Measurements from ENCODE around the gene DNAH17.

Gene DNAH17

DNA sequence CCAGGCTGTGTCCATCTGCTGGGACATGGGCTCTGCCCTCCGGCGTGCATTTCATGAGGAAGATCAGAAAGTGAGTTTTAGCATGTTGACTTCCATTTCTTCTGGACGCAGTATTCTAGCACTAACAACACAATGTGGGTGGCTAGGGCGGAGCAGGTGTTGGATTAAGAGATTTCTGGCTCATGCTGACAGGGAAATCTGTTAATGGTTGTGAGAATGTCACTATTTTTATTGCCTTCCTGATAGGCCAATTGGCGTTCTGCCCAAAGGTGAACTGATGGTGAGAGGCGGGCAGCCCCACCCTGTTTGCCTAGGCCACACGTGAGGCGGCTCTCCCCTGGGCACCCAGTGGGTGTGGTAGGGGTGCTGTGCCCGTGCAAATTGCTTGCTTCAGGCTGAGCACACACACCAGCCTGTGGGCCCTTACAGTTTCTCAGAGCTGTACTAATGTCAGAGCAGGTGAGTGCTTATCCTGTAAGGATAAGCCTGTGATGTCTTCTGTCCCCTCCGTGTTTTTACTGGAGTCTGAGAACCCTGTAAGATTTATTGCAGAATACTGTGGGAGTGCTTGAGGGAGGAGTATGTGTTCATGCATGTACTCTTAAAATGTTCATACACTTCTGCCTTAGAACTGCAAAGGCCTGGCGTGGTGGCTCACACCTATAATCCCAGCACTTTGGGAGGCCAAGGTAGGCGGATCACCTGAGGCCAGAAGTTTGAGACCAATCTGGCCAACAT, 167.8 kb downstream of the DNAH17 start:
- no peak for DNase-seq

DNA sequence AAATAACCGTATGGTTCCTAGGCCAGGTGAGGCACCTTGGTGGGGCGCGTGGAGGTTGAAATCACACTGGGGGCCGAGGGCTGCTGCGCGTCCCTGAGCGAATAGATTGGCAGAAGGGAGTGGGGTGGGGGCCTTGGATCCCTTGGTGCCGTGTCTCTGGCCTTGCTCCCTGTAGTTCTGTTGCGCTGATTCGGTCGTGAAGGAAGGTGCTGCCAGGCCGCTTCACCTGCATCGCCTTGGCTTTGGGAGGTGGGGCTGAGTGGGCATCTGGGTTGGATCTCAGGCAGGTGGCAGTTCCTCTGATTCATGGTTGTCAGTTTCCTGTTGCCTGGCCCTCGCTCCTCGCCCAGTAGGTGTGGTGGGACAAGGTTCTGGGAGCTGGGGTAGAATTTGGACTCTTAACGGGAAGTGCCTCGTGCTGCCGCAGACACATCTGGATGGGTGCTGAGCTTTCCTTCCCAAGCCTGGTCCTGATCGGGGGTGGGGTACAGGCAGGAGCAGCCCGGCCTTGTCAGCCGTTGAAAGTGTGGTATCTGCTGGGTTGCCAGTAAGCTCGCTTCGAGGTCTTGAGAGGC, 168.6 kb downstream of the DNAH17 start:
- no peak for DNase-seq

DNA sequence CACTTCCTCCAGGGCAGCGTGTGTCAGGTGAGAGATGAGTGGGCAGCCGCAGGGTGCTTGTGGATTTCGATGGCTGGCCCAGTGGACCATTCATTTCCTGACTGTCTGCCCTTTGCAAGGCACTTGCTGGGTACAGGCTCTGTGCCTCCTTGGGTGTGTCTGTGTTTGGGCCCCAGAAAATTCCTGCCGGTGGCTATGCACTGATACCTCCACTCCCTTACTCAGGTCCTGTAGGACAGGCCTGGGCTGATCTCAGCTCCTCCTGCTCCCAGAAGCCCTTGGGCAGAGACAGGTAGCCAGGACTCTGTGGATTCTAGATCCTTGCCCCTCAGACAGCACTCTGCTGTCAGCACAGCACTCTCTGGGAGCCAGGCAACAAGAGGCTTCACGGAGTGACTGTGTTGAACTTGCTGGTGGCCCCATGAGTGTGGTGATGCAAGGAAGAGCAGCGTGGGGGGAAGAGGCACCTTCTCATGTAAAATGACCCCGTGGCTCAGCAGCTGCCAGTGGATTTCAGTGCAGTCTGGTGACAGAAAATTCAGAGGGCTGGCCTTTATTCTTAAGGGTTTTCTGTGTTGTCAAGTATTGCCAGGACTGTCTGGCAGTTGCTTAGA, 169.7 kb downstream of the DNAH17 start:
- DNase-seq, result no peak

GRCh38 chr17:78406920-78407319, 170.3 kb downstream of the DNAH17 start:
- no peak for DNase-seq

DNA sequence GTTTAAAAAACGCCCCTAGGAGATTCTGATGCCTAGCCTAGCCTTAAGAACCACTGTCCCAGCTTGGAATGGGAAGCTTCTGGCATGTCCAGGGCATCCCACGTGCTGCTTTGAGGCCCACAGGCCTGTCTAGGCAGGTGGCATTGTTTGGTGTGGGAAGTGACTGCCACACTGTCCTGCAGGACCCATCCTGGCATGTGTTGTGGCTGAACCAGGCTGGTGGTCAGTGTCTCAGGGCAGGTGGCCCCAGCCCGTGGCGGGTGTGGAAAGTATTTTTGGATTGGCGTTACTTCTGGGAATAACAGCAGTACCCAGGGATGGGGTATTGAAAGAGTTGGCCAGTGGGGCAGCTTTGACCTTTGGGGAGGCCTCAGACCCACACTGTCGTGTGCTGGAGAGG, 170.8 kb downstream of the DNAH17 start:
- no peak for DNase-seq

- DNase-seq, result no peak
These were observed 173.4 kb downstream of the DNAH17 start for GRCh38 chr17:78403822-78404221.

GRCh38 chr17:78401891-78402290, 175.3 kb downstream of the DNAH17 start:
- DNase-seq, result no peak

DNA sequence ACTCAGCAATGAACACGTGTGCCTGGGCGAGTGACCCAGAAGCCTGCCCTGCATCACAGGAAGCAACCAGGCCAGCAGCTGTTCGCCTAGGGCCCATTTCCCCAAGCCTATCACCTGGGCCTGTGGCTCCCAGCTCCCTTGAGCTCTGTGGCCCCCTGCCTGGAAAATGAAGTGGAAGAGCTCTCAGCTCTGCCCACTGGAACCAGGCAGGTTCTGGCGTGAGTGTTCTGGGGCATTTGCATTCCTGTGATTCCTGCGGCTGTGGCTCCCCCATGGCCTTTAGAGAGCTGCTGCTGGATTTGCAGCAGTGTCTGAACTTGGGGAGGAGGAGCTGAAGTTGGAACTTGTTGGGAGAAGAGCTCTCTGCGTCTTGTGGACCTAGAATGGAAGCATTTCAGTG, 175.9 kb downstream of the DNAH17 start:
- DNase-seq, result no peak

GRCh38 chr17:78400581-78401240, 176.5 kb downstream of the DNAH17 start:
- DNase-seq, result no peak

- no peak for DNase-seq
These were observed 177.5 kb downstream of the DNAH17 start for GRCh38 chr17:78399693-78400144.

DNA sequence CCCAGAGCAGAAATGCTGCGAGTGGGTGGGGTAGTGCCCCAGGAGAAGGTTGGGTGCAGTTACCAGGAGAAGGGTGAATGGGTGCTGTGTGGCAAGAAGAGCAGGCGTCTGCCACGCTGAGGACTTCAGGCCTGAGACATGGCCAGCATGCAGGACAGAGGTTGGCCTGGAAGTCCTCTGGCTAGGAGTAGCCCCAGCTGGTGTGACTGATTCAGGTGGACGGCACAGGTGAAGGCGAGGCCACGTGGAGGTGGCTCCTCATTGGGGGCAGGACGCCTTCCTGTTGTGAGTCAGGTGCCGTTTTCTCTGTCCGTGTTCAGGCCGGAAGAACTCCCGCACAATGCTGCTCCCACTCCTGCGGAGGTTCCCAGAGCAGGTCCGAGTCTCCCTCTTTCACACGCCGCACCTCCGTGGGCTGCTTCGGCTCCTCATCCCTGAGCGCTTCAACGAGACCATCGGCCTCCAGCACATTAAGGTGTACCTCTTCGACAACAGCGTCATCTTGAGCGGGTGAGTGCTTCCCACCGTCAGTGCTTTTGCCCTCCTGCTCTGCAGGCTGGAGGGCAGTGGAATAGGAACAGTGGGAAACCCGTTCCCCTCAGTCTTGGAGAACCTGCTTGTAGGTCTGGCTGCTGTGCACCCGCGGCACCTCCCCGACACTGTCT, 178.0 kb downstream of the DNAH17 start:
- no peak for DNase-seq

DNA sequence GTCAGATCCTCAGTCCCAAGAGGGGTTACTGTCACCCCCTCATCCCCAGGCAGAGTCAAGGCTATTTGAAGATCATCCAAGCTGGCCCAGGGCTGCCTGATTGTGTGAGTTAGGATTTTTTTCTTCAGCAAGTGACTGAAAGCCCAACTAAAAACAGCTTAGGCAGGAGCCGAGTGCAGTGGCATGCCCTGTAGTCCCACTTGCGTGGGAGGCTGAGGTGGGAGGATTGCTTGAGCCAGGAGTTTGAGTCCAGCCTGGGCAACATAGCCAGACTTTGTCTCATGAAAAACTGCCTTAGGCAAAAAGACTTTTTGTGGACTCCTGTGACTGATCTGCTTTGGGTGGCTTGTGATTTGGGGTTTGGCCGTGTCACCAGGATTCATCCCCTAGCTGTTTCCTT, 178.8 kb downstream of the DNAH17 start:
- DNase-seq, result no peak

GRCh38 chr17:78397681-78398101, 179.5 kb downstream of the DNAH17 start:
- no peak for DNase-seq

DNA sequence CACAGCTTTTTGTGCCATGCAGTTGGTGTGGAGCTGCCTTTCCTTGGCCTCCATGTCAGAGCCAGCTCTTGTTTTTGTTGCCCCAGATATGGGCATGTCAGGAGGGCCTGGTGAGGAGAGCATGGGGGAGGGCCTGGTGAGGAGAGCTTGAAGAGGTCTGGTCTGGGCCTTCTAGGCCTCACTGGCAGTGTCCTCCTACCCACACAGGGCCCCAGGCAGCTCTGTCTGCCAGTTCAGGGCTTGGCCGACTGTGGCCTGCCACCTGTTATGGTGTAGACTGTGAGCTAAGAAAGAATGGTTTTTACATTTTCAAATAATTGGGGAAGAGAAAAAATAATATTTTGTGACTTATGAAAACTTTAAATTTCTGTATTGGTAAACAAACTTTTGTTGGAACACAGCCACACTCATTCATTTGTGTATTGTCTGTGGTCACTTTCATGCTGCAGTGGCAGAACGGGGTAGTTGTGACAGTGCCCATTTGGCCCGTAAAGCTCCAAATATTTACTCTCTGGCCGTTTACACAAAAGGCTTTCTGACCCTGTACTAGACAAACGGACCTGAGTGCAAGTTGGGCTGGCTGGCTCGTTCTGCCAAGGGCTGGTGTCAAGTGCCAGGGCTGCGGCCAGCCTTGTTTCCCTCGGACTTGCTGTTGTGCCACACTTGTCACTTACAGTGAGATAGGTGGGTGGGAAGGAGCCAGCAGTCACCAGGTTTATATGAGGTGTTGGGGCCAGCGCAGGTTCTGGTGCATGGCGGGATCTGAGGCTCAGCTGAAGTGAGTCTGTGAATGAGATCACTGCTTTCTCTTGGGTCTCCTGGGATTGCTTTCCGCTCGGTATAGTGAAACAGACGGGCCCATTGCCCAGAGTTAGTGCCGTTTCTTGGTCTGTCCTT, 180.5 kb downstream of the DNAH17 start:
- DNase-seq, result no peak

GRCh38 chr17:78395155-78395554, 182.0 kb downstream of the DNAH17 start:
- DNase-seq, result no peak

GRCh38 chr17:78394209-78394608, 183.0 kb downstream of the DNAH17 start:
- no peak for DNase-seq

DNA sequence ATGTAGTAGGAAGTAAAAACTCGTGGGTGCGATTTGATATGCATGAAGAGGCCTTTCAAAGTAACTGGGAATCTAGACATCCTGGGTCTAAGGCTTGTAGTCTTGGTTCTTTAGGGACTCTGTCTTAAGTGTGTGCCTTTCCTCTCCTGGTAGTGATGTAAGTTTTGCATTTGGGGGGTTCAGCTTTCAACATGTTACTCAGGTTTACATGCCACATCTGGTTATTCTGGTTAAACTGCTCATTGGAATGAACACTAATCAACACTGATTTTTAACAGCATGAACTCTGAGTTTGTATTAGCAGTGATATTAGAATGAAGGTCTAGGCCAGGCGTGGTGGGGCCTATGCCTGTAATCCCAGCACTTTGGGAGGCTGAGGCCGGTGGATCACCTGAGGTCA, 183.6 kb downstream of the DNAH17 start:
- no peak for DNase-seq

GRCh38 chr17:78392295-78392694, 184.9 kb downstream of the DNAH17 start:
- DNase-seq, result no peak

- DNase-seq, result no peak
These were observed 185.4 kb downstream of the DNAH17 start for GRCh38 chr17:78391843-78392242.

GRCh38 chr17:78391051-78391431, 186.2 kb downstream of the DNAH17 start:
- DNase-seq, result no peak

- no peak for DNase-seq
These were observed 186.8 kb downstream of the DNAH17 start for GRCh38 chr17:78390241-78391050.
